ENCODE results near the gene MUL1. TPM values are rescaled to one million over a fixed set of nuclear protein-coding genes. Genes with fewer than 3 reads are reported as not detected.

The MUL1 gene
- total and polyA plus RNA-seq, 2 of the 8 experiments (the other 6 are each of a cell fraction or from before 2014, with no cell fraction given), result 16.4 to 20.8 TPM

DNA sequence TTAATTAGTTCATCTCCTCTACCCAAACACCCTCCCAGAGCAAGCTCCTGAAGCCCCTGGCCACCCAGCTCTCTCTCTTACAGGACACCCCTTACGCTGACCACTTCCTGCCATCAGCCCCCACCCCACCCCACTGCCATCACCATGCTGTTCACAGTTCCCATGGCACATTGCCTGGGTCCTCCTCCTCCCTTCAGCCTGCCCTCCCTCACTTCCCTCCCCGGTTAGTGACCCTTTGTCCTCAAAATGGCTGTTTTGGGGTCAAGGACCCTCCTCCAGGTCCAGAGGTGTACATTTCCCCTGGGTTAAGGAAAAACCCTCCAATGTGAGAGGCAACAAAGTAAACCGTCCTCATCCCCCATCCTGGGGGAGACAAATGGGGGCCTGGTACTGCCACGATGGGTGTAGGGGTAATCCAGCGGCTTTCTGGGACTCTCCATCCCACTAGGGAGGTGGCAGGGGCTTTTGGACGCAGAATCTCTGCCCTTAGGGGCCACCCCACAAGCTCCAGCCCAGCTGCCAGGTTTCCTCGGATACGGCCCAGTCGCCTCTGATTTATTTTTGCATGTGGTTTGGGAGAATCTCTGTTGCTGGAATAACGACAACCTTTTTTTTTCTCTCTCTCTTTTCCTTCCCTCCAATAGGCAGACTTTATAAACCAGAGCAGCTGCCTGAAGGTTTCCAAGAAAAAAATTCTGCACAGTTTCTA lies 30.4 kb downstream of the MUL1 start:
- Histone ChIP-seq H2BK5ac (ENCODE audit: low read depth, low read length) (no peak overlapping the region), H3K4me1 (replicated peaks in 1 of 4; ENCODE audit: control insufficient read depth in 3 of 4, insufficient read depth in 4 of 4, low read length in 3 of 4) (peaks cover 12 to 24% (median 17%) of the 10 kb centered on the region in 4 experiments; a peak in 6 of 7 replicates), H2BK120ac (replicated peaks; ENCODE audit: low read depth, low read length) (no peak overlapping the region), H3K14ac (ENCODE audit: insufficient read length) (no peak overlapping the region), H2BK15ac (ENCODE audit: low read length) (peak overlapping the region; percentile 72; the same call in 1 of the 2 replicates), H3K9ac (replicated peaks in 1 of 4; ENCODE audit: extremely low read depth in 1 of 4, low read depth in 3 of 4, low read length in 3 of 4) (no peak overlapping the region), H3K27ac (ENCODE audit: low read depth, low read length) (no peak overlapping the region), H4K8ac (ENCODE audit: extremely low read depth, insufficient read depth, low read length) (no peak overlapping the region), H2BK12ac (ENCODE audit: low read depth, low read length) (peak overlapping the region; percentile 81; the same call in 1 of the 2 replicates), H3K27me3 (replicated peaks in 1 of 4; ENCODE audit: control insufficient read depth in 3 of 4, extremely low read depth in 1 of 4, insufficient read depth in 3 of 4, low read length in 3 of 4) (peaks cover 0 to 14% (median 11%) of the 10 kb centered on the region in 4 experiments; a peak in 6 of 7 replicates), H2BK20ac (ENCODE audit: low read length) (no peak overlapping the region), H2AFZ (ENCODE audit: low read length) (no peak overlapping the region), H3K9me3 (ENCODE audit: insufficient read depth in 2 of 2, low read depth in 1 of 2, low read length in 1 of 2) (no peaks in the 10 kb centered on the region), H4K91ac (replicated peaks; ENCODE audit: insufficient read length, low read length) (no peak overlapping the region), H3K23ac (ENCODE audit: insufficient read length) (no peak overlapping the region), H3K56ac (replicated peaks; ENCODE audit: insufficient read length, low read depth, low read length) (no peak overlapping the region), H3K79me1 (ENCODE audit: low read depth, low read length) (no peaks in the 10 kb centered on the region), H3K4ac (replicated peaks; ENCODE audit: insufficient read length, low read depth, low read length) (no peak overlapping the region), H4K5ac (ENCODE audit: insufficient read length, low read depth, low read length) (no peak overlapping the region), H4K20me1 (replicated peaks in 1 of 2; ENCODE audit: control insufficient read depth in 1 of 2, insufficient read depth in 2 of 2, low read length in 2 of 2) (peaks cover 0 to 3% of the 10 kb centered on the region in 2 experiments), H3K18ac (ENCODE audit: extremely low read depth, low read length) (peak overlapping the region; percentile 24), H3K79me2 (ENCODE audit: control insufficient read depth in 1 of 2, insufficient read depth in 2 of 2, low read length in 2 of 2) (no peaks in the 10 kb centered on the region), H3K4me2 (ENCODE audit: insufficient read depth in 1 of 2, low read depth in 2 of 2, low read length in 2 of 2) (peak overlapping the region in 1 of 2 experiments; percentile 60; a peak in 2 of 4 replicates), H3K4me3 (ENCODE audit: extremely low read depth in 1 of 4, insufficient read depth in 2 of 4, low read depth in 3 of 4, low read length in 4 of 4) (no peak overlapping the region; a peak in 1 of 8 replicates), H3K23me2 (ENCODE audit: low read depth, low read length) (peaks cover 5% of the 10 kb centered on the region; the same call in 1 of the 2 replicates), H3K36me3 (ENCODE audit: control insufficient read depth in 2 of 4, insufficient read depth in 4 of 4, low read length in 3 of 4) (no peaks in the 10 kb centered on the region), H2AK5ac (ENCODE audit: low read depth, low read length) (no peak overlapping the region; the same call in 1 of the 2 replicates)
- ChIA-PET CTCF (ENCODE audit: partially characterized antibody) (no interaction called here), POLR2A (ENCODE audit: partially characterized antibody) (interaction anchor here (1.0 kb wide), 1 partner anchor 10 kb away, joined by 4 read pairs; no protein-coding TSS in a partner anchor)
- DNase-seq (ENCODE audit: low read depth in 1 of 2, low spot score in 2 of 2) (no peak), FAIRE-seq (no peak)
- WGBS, 2 experiments (ENCODE audit: extremely low coverage in 1 of 2, insufficient coverage in 1 of 2, insufficient read length in 1 of 2, insufficient replicate concordance in 2 of 2, low coverage in 1 of 2, low lambda C conversion rate in 2 of 2, missing lambda C conversion rate in 1 of 2), result 81% methylated on average over 10 of the region's 10 CpGs; no CpG with 5 or more reads in 1 of the 2 experiments
- TF ChIP-seq CHD1 (IDR thresholded peaks at IDR 0.05; ENCODE audit: low read depth, low read length) (no peak), NANOG (IDR thresholded peaks at IDR 0.05; ENCODE audit: insufficient read depth, low read depth, low read length, poor library complexity, severe bottlenecking) (no peak), KDM5A (IDR thresholded peaks at IDR 0.05; ENCODE audit: low read length) (no peak), TCF12 (IDR thresholded peaks at IDR 0.05; ENCODE audit: low read depth, low read length) (no peak), GTF2F1 (IDR thresholded peaks at IDR 0.05; ENCODE audit: borderline replicate concordance, low read depth, low read length) (no peak)
